GM12892 (cell line): ENCODE results near the gene ME3.

Experiments
- POLR2A ChIP-seq: IDR thresholded peaks from 2 replicates; pipeline ENCODE4 v1.6.1; 2011; ENCODE audit warnings: low read depth, low read length, control low read depth
- POLR2AphosphoS5 ChIP-seq: IDR thresholded peaks from 2 replicates; pipeline ENCODE4 v1.6.1; 2011; ENCODE audit warnings: low read depth, low read length, control low read depth

- TF ChIP-seq POLR2A = no peak
- TF ChIP-seq POLR2AphosphoS5 = no peak
Observed at GRCh38 chr11:86511086-86511551, 161.3 kb downstream of the ME3 start.
